NB4 (cell line): ENCODE measurements around the gene BOK.

ENCODE experiments used
- MYC ChIP-seq: IDR thresholded peaks from 2 replicates; pipeline ENCODE4 v1.6.1; 2011; ENCODE audit warnings: low read depth, low read length
- POLR2A ChIP-seq: IDR thresholded peaks from 2 replicates; pipeline ENCODE4 v1.6.1; 2011; ENCODE audit warnings: mild to moderate bottlenecking; ENCODE audit not compliant: insufficient read length; ENCODE audit errors: extremely low read depth
- TF ChIP-seq, protein P1 (sequence below): IDR thresholded peaks from one replicate; pipeline ENCODE4 v1.5.1; 2012; ENCODE audit warnings: low read depth, low read length

DNA sequence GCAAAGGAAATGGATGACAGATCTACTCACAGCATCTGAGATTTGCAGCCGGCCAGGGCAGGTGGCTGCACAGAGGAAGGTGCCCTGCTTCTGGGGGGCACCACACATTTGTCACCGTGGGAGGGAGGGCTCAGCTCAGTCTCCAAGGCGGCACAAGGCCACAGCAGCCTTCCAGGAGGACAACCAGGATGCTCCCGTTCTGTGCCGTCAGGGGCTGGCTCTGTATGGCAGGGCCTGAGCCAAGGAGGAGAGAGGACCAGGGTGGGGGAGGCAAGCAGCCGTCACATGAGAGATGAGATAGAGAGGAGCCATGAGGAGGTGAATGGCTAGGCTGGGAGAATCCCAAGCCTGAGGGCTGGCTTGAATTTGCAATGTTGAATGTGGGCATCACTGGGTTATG is 4.6 kb upstream of the BOK start:
- TF ChIP-seq, protein P1, sequence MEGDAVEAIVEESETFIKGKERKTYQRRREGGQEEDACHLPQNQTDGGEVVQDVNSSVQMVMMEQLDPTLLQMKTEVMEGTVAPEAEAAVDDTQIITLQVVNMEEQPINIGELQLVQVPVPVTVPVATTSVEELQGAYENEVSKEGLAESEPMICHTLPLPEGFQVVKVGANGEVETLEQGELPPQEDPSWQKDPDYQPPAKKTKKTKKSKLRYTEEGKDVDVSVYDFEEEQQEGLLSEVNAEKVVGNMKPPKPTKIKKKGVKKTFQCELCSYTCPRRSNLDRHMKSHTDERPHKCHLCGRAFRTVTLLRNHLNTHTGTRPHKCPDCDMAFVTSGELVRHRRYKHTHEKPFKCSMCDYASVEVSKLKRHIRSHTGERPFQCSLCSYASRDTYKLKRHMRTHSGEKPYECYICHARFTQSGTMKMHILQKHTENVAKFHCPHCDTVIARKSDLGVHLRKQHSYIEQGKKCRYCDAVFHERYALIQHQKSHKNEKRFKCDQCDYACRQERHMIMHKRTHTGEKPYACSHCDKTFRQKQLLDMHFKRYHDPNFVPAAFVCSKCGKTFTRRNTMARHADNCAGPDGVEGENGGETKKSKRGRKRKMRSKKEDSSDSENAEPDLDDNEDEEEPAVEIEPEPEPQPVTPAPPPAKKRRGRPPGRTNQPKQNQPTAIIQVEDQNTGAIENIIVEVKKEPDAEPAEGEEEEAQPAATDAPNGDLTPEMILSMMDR: no peak
- no peak for TF ChIP-seq MYC
- TF ChIP-seq POLR2A: no peak
